Stimulated activated CD8-positive, alpha-beta memory T cell treated with anti-CD3 and anti-CD28 coated beads, Interleukin-7, amount 100 ng/mL, for 4 hours (primary cell): ENCODE results near the gene OR2T29.
"Not testable (repeated sequence)": the region's sequence is repeated elsewhere in the genome, so short reads cannot be mapped to it uniquely, and the experiment has no call there.

Source experiments
- DNase-seq, 2 donors: peaks; one replicate each; pipeline ENCODE4 v3.0.0-alpha.2; 2020; ENCODE audit warnings: low read depth in 2 of 2

Gene OR2T29, protein sequence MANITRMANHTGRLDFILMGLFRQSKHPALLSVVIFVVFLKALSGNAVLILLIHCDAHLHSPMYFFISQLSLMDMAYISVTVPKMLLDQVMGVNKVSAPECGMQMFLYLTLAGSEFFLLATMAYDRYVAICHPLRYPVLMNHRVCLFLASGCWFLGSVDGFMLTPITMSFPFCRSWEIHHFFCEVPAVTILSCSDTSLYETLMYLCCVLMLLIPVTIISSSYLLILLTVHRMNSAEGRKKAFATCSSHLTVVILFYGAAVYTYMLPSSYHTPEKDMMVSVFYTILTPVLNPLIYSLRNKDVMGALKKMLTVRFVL

GRCh38 chr1:248562672-248563071 lies at the start of gene OR2T29:
OR2T29 (minus strand) TSS chr1:248562772; CDS start chr1:248559491, 3,281 bp downstream.
- DNase-seq: not testable (repeated sequence)

- no peak for DNase-seq
Measured at GRCh38 chr1:248611883-248612414, 49.4 kb upstream of the OR2T29 start.

GRCh38 chr1:248610301-248610700 lies 47.7 kb upstream of the OR2T29 start:
- no peak for DNase-seq

DNA sequence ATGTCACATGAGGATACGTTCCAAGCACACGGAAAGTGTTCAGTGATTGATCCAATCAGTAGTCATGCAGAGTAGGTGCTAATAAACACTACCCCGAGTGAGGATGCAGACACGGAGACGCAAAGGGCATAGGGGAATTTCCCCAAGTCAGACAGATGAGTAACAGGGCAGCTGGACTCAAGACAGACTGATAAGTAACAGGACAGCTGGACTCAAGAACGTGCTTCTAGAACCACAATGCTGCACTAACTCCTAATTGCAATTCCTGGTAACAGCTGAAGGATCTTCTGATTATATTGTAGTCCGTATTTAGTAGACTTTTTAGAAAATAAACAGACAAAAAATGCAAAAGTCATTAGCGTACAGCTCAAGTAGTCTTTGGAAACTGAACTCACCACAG lies 36.8 kb upstream of the OR2T29 start:
- no peak for DNase-seq

DNA sequence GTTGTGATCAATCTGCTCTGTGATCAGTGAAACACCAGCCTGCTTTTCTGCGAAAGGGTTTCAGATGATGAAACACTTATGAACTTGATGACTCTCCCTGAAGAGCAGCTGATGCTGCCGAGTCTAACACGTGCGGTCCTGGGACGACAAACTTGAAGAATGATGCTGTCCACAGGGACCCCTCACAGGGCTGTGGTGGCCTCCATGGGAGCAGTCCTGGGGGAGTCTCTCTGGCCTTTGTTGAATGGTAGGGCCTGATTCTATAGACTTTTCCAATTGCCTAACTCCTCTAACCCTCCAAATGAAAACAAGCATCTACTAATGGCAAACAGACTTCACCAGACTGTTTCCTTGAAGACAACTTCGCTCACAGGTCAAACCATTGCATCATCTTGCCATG lies 35.0 kb upstream of the OR2T29 start, which contains the start of gene OR2T10:
Gene OR2T10 (minus strand): TSS at position 112 of the 400 bp plus-strand sequence. CDS start 3,932 bp downstream, outside the sequence.
- no peak for DNase-seq

GRCh38 chr1:248596615-248597014 lies 34.0 kb upstream of the OR2T29 start:
- DNase-seq: no peak

- DNase-seq: no peak
Measured at GRCh38 chr1:248593226-248593625, 30.7 kb upstream of the OR2T29 start.

DNA sequence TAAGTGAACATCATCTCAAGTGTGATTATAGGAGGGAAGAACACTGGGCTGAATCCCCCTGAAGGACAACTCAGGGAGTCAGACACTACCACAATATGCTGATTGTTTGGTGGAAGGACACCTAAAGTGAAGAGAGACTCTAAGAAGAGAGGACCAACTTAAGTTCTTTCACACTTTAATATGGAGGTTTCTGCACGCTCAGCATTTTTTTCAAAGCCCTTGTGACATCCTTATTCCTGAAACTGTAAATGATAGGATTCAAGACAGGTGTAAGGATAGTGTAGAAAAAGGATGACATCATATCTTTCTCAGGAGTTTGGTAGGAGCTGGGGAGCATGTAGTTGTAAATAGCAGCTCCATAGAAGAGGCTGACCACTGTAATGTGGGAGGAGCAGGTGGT lies 30.1 kb upstream of the OR2T29 start:
- DNase-seq: no peak

DNA sequence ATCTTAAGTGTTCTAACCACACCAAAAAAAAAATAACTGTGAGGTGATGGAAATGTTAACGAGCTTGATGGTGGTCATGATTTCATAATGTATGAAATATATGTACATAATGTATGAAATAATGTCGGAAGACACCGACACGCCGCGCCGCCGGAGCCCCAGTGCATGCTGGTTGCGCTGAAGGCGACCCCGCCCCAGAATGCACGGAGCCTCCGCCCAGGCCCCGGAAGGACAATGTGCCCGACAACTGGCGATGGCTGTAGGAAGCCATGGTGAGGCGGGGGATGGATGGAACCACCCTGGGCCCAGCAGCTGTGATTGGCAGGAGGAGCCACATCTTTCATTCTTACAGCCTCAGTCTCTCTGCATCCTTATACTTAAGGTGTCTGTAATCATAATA lies 27.5 kb upstream of the OR2T29 start:
- DNase-seq: no peak

- DNase-seq: no peak
Measured at GRCh38 chr1:248589334-248589733, 26.8 kb upstream of the OR2T29 start.

DNA sequence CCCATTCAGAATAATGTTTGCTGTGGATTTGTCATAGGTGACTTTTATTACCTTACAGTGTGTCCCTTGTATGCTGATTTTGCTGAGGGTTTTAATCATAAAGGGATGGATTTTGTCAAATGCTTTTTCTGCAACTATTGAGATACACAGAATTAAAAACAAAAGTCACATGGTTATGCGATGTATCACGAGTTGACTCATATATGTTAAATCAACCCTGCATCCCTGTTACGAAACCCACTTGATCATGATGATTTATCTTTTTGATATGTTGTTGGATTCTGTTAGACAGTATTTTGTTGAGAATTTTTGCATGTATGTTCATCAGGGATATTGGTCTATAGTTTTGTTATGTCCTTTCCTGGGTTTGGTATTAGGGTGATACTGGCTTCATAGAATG lies 22.7 kb upstream of the OR2T29 start:
- no peak for DNase-seq

DNA sequence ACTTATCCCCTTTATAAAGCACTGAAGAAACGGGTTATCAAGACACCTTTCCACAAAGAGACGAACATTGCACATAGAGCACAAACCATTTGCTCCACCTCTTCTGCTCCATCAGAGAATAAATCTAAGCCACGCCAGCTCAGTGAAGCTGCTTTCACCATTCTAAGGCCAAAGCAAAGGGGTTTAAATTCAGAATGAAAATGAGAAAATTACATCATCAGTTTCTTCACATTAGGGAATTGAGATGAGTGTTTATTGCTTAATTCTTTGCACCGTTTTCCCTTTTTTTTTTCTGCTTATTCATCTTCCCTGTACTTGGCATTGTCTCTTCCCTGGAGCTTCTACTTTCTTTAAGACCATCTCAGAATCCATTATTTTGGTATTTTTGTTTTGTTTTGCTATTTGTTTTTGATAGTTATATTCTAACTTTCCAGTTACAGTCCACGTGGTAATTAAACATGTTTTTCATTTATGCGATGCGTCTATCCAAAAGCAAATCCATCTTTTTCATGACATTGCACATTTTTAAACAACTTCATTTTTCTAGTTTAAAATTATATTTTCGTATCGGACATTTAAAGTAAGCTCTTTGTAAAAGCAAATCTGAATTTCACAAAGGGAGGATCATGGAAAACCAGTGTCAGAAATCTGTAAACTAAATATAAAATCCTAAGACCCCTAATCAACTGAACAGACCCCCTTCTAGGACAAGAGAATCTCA lies 13.8 kb upstream of the OR2T29 start:
- no peak for DNase-seq

GRCh38 chr1:248574657-248575056 lies 12.1 kb upstream of the OR2T29 start, which contains the start of gene OR2T34:
OR2T34 (minus strand) TSS chr1:248574757; CDS start chr1:248574757, 0 bp downstream.
- not testable (repeated sequence) for DNase-seq

DNA sequence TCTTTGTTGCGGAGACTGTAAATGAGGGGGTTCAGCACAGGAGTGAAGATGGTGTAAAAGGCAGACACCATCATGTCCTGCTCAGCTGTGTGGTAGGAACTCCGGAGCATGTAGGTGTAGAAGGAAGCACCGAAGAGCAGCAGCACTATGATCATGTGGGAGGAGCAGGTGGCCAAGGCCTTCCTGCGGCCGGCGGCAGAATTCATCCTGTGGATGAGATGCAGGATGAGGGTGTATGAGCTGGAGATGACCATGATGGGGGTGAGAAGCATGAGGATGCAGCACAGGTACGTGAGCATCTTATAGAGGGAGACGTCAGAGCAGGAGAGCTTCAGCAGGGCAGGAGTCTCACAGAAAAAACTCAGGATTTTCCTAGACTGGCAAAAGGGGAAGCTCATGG lies 11.3 kb upstream of the OR2T29 start:
- DNase-seq: not testable (repeated sequence)

GRCh38 chr1:248572049-248572448 lies 9.5 kb upstream of the OR2T29 start:
- not testable (repeated sequence) for DNase-seq

- DNase-seq: not testable (repeated sequence)
Measured at GRCh38 chr1:248570811-248571210, 8.2 kb upstream of the OR2T29 start.

DNA sequence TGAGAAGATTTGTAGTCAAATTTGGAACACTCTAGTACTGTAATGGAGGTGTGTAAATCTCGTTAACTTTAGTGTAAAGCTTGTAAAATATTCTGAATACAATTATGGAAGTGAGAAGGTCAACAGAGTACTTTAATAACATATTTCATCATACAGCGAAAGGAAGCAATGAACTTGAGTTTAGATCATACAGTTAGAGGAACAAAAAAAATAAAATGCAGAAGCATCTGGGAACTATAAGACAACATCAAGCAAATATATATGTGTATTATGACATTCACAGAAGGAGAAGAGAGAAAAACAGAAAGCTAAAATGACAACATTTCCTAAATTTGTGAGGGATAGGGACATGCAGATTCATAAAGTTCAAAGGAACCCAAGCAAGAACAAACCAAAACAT lies 6.5 kb upstream of the OR2T29 start:
- DNase-seq: not testable (repeated sequence)

GRCh38 chr1:248565530-248566373 lies 3.2 kb upstream of the OR2T29 start:
- DNase-seq: not testable (repeated sequence)

DNA sequence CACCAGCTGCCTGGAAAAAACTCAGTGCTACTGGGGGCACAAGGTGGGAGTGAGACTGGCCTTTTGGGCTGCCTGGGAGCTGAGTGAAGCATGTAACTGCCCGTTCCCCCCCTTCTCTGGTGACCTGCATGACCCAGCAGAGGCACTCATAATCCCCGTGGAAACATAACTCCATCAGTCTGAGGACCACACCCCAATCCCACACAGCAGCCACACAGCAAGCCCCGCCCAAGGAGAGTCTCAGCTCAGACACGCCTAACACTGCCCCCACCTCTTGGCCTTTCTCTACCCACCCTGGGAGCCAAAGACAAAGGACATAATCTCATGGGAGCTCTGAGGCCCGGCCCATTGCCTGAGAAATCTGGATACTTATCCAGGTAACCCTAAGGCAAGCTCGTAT lies 11.5 kb downstream of the OR2T29 start:
- DNase-seq: not testable (repeated sequence)

DNA sequence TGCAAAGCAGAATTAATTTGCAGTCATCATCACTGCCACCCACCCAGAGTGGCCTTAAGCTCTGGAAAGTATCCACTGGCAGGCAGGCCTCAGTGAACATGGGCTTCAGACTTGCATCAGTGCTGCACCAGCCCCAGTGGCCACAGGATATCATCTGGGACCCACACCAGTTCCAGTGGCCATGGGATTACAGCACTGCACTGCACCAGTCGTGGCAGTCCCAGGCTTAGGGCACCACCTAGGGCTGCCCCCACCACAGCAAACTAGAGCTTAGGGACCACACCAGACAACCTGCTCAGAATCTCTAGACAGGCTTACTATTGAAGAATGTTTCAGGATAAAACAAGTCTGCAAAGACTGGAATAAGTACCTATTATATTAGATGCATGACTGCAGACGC lies 15.2 kb downstream of the OR2T29 start:
- DNase-seq: not testable (repeated sequence)

DNA sequence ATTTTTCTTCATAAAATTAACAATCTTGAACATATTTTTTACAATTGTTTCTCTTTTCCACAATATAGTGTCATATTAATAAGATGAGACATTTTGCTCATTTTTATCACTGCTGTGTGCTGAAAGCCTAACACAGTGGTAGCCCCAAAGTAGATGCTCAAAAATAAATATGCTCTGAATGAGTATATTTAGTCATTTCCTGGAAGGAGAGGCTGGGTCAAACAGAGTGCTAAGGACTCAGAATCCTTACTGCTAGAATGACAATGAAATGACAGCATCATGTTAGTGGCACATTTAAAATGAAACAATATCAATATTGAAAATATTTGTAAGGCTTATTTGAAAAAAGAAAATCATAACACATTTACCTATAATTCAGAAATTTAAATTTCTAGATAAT lies 25.1 kb downstream of the OR2T29 start:
- DNase-seq: not testable (repeated sequence)

DNA sequence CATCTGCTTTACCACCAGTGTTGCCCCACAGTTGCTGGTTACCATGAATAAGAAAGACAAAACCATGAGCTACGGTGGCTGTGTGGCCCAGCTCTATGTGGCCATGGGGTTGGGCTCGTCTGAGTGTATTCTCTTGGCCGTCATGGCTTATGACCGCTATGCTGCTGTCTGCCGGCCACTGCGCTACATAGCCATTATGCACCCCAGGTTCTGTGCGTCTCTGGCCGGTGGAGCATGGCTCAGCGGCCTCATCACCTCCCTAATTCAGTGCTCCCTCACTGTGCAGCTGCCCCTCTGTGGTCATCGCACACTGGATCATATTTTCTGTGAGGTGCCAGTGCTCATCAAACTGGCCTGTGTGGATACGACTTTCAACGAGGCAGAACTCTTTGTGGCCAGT lies 40.7 kb downstream of the OR2T29 start:
- no peak for DNase-seq
